GM23338 (cell line): ENCODE results near the gene MYH6. TPM values are rescaled to one million over a fixed set of nuclear protein-coding genes. Genes with fewer than 3 reads are reported as not detected.

Experiments
- ATAC-seq: fragments of 200-7000 bp; cut with Tn5 transposase; 3 replicates; pipeline ENCODE4 v1.9.1; 2020
- DNase-seq: peaks from one replicate; pipeline ENCODE4 v3.0.0-alpha.2; 2015; ENCODE audit warnings: low spot score
- H2AFZ ChIP-seq: fragments of 200-600 bp; sonication (generic); 2 replicates; pipeline ENCODE4 v1.8.0; 2016; ENCODE audit warnings: antibody characterized with exemption, mild to moderate bottlenecking, moderate library complexity
- H3F3A ChIP-seq: fragments of 200-600 bp; sonication (generic); replicated peaks from 2 replicates; pipeline ENCODE4 v1.8.0; 2017; ENCODE audit warnings: antibody characterized with exemption, mixed run types, low read depth
- H3K27ac ChIP-seq: fragments of 200-600 bp; sonication (generic); 2 replicates; pipeline ENCODE4 v1.6.1; 2016; ENCODE audit warnings: low read depth
- H3K27me3 ChIP-seq: fragments of 200-600 bp; sonication (generic); 2 replicates; pipeline ENCODE4 v1.8.0; 2016; ENCODE audit warnings: mild to moderate bottlenecking, mixed run types, moderate library complexity; ENCODE audit not compliant: insufficient read depth
- H3K36me3 ChIP-seq: fragments of 200-600 bp; sonication (generic); 2 replicates; pipeline ENCODE4 v1.8.0; 2016; ENCODE audit warnings: mild to moderate bottlenecking; ENCODE audit not compliant: insufficient read depth
- H3K4me1 ChIP-seq: fragments of 200-600 bp; sonication (generic); 2 replicates; pipeline ENCODE4 v1.8.0; 2016; ENCODE audit warnings: mild to moderate bottlenecking, moderate library complexity; ENCODE audit not compliant: insufficient read depth
- H3K4me2 ChIP-seq: fragments of 200-600 bp; sonication (generic); 2 replicates; pipeline ENCODE4 v1.7.1; 2017; ENCODE audit warnings: mixed run types
- H3K4me3 ChIP-seq: fragments of 200-600 bp; sonication (generic); 2 replicates; pipeline ENCODE4 v1.6.1; 2016; ENCODE audit warnings: mixed run types
- H3K79me2 ChIP-seq: fragments of 200-600 bp; sonication (generic); replicated peaks from 2 replicates; pipeline ENCODE4 v1.8.0; 2017; ENCODE audit warnings: mild to moderate bottlenecking; ENCODE audit not compliant: insufficient read depth
- H3K9me2 ChIP-seq: fragments of 200-600 bp; sonication (generic); 2 replicates; pipeline ENCODE4 v1.8.0; 2017; ENCODE audit not compliant: insufficient read depth
- H4K20me1 ChIP-seq: fragments of 200-600 bp; sonication (generic); replicated peaks from 2 replicates; pipeline ENCODE4 v1.8.0; 2017; ENCODE audit warnings: mild to moderate bottlenecking; ENCODE audit not compliant: insufficient read depth
- H3K27ac Mint-ChIP-seq: 2 replicates; pipeline ENCODE4 v1.8.0; 2020; ENCODE audit warnings: inconsistent platforms, mild to moderate bottlenecking, moderate library complexity, mixed read lengths
- H3K27me3 Mint-ChIP-seq: 3 replicates; pipeline ENCODE4 v1.8.0; 2022; ENCODE audit warnings: low read depth, mild to moderate bottlenecking, moderate library complexity, mixed read lengths, inconsistent platforms; ENCODE audit not compliant: insufficient read depth, poor library complexity
- H3K36me3 Mint-ChIP-seq: 3 replicates; pipeline ENCODE4 v1.8.0; 2021; ENCODE audit warnings: low read depth, mild to moderate bottlenecking, inconsistent platforms, moderate library complexity, mixed read lengths
- H3K4me1 Mint-ChIP-seq: 3 replicates; pipeline ENCODE4 v1.8.0; 2020; ENCODE audit warnings: mild to moderate bottlenecking, inconsistent platforms, mixed read lengths
- H3K4me3 Mint-ChIP-seq: 3 replicates; pipeline ENCODE4 v1.8.0; 2021; ENCODE audit warnings: moderate library complexity, mild to moderate bottlenecking, inconsistent platforms, mixed read lengths
- H3K9me3 Mint-ChIP-seq: 3 replicates; pipeline ENCODE4 v1.8.0; 2020; ENCODE audit warnings: moderate library complexity, mild to moderate bottlenecking, inconsistent platforms, mixed read lengths
- EZH2 ChIP-seq: fragments of 200-600 bp; sonication (generic); IDR thresholded peaks from one replicate; pipeline ENCODE4 v1.8.0; 2017; ENCODE audit warnings: antibody characterized with exemption, mild to moderate bottlenecking, low read depth; ENCODE audit not compliant: unreplicated experiment
- EZH2phosphoT487 ChIP-seq: fragments of 200-600 bp; sonication (generic); IDR thresholded peaks from one replicate; pipeline ENCODE4 v1.8.1; 2018; ENCODE audit warnings: antibody characterized with exemption; ENCODE audit not compliant: unreplicated experiment
- JUNB ChIP-seq: IDR thresholded peaks from one replicate; pipeline ENCODE4 v1.6.1; 2016; ENCODE audit warnings: antibody characterized with exemption; ENCODE audit not compliant: unreplicated experiment
- STAT1 ChIP-seq: IDR thresholded peaks from one replicate; pipeline ENCODE4 v1.6.1; 2016; ENCODE audit warnings: antibody characterized with exemption; ENCODE audit not compliant: unreplicated experiment
- polyA plus RNA-seq: library from polyadenylated mRNA; unstranded; fragments of >200 nt; fragmentation: Nextera tagmentation; extraction: Ambion mirVana; gene quantifications from 2 replicates; pipeline ENCODE4 v1.2.1, GENCODE V29; 2016
- total RNA-seq: library from RNA; depleted of rRNA; stranded (reverse); fragments of >200 nt; shearing (Covaris generic); gene quantifications from 2 replicates; pipeline ENCODE4 v1.2.3, GENCODE V29; 2014
- TF ChIP-seq, protein P1 (sequence below): fragments of 250-450 bp; sonication (Bioruptor Pico); IDR thresholded peaks from 2 replicates; pipeline ENCODE4 v1.5.0; 2020; ENCODE audit warnings: mild to moderate bottlenecking, moderate library complexity

Gene MYH6
- total and polyA plus RNA-seq, 2 experiments from 2014 or later, result 0.03 to 0.10 TPM

DNA sequence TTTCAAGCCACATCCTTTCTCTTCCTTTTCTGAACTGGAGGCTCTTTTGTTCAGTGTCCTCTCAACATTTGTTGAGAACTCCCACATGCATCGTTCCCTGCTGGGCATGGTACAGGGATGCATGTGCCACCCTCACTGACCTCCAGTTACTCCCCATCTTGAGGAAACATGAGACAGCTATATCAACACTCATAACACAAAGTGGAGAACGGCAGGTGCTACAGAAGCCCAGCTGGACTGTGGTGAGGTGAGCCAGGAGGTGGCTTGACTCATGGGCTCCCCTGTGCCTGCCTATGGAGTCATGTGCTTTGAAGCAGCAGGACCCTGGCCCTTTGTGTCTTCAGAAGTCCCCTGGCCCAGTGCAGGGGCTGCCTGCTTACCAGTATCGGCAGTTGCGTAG is 9.7 kb downstream of the MYH6 start (continued):
- TF ChIP-seq, protein P1, sequence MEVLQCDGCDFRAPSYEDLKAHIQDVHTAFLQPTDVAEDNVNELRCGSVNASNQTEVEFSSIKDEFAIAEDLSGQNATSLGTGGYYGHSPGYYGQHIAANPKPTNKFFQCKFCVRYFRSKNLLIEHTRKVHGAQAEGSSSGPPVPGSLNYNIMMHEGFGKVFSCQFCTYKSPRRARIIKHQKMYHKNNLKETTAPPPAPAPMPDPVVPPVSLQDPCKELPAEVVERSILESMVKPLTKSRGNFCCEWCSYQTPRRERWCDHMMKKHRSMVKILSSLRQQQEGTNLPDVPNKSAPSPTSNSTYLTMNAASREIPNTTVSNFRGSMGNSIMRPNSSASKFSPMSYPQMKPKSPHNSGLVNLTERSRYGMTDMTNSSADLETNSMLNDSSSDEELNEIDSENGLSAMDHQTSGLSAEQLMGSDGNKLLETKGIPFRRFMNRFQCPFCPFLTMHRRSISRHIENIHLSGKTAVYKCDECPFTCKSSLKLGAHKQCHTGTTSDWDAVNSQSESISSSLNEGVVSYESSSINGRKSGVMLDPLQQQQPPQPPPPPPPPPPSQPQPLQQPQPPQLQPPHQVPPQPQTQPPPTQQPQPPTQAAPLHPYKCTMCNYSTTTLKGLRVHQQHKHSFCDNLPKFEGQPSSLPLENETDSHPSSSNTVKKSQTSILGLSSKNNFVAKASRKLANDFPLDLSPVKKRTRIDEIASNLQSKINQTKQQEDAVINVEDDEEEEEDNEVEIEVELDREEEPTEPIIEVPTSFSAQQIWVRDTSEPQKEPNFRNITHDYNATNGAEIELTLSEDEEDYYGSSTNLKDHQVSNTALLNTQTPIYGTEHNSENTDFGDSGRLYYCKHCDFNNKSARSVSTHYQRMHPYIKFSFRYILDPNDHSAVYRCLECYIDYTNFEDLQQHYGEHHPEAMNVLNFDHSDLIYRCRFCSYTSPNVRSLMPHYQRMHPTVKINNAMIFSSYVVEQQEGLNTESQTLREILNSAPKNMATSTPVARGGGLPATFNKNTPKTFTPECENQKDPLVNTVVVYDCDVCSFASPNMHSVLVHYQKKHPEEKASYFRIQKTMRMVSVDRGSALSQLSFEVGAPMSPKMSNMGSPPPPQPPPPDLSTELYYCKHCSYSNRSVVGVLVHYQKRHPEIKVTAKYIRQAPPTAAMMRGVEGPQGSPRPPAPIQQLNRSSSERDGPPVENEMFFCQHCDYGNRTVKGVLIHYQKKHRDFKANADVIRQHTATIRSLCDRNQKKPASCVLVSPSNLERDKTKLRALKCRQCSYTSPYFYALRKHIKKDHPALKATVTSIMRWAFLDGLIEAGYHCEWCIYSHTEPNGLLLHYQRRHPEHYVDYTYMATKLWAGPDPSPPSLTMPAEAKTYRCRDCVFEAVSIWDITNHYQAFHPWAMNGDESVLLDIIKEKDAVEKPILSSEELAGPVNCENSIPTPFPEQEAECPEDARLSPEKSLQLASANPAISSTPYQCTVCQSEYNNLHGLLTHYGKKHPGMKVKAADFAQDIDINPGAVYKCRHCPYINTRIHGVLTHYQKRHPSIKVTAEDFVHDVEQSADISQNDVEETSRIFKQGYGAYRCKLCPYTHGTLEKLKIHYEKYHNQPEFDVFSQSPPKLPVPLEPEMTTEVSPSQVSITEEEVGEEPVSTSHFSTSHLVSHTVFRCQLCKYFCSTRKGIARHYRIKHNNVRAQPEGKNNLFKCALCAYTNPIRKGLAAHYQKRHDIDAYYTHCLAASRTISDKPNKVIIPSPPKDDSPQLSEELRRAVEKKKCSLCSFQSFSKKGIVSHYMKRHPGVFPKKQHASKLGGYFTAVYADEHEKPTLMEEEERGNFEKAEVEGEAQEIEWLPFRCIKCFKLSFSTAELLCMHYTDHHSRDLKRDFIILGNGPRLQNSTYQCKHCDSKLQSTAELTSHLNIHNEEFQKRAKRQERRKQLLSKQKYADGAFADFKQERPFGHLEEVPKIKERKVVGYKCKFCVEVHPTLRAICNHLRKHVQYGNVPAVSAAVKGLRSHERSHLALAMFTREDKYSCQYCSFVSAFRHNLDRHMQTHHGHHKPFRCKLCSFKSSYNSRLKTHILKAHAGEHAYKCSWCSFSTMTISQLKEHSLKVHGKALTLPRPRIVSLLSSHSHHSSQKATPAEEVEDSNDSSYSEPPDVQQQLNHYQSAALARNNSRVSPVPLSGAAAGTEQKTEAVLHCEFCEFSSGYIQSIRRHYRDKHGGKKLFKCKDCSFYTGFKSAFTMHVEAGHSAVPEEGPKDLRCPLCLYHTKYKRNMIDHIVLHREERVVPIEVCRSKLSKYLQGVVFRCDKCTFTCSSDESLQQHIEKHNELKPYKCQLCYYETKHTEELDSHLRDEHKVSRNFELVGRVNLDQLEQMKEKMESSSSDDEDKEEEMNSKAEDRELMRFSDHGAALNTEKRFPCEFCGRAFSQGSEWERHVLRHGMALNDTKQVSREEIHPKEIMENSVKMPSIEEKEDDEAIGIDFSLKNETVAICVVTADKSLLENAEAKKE, result no peak
- no peak for TF ChIP-seq EZH2

DNA sequence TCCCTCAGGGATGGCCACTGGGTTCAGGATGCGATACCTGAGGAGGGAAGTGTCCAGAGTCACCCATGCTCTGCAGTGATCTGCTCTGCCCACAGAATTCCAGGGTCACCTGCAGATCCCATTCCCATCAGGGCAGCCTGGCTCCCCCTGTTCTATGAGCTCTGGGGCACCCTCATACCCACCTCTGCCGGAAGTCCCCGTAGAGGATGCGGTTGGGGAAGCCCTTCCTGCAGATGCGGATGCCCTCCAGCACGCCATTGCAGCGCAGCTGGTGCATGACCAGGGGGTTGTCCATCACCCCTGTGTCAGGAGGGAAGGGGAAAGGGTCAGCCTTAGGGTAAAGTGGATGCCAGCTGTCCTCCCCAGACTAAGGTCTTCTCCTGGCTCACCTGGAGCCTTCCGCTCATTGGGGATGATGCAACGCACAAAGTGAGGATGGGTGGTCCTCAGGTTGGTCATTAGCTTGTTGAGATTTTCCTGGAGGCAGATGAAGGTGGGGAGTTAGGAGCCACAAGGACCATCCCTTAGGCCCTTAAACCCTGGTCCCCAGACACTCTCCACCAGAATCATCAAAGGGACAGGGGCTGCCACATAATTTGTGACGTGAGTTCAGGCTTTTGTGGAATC is 11.2 kb downstream of the MYH6 start:
- H3K4me2 ChIP-seq, result no peak overlapping the region
- no peaks in the 10 kb centered on the region for H4K20me1 ChIP-seq
- H3K4me1 ChIP-seq, result peaks cover 6% of the 10 kb centered on the region; the same call in 1 of the 2 replicates
- Mint-ChIP-seq H3K27me3 (peaks cover 7% of the 10 kb centered on the region), H3K36me3 (no peaks in the 10 kb centered on the region; the same call in 2 of the 3 replicates), H3K27ac (no peak overlapping the region), H3K4me1 (peaks cover 6% of the 10 kb centered on the region), H3K4me3 (no peak overlapping the region), H3K9me3 (peaks cover 3% of the 10 kb centered on the region; the same call in 1 of the 3 replicates)
- H3K9me2 ChIP-seq, result peaks cover 9% of the 10 kb centered on the region; the same call in 1 of the 2 replicates
- H3K4me3 ChIP-seq, result no peak overlapping the region
- no peaks in the 10 kb centered on the region for H3K27me3 ChIP-seq
- H3F3A ChIP-seq, result no peaks in the 10 kb centered on the region
- DNase-seq, result no peak
- no peak overlapping the region for H3K27ac ChIP-seq
- no peaks in the 10 kb centered on the region for H3K36me3 ChIP-seq
- H3K79me2 ChIP-seq, result no peaks in the 10 kb centered on the region
- no peak overlapping the region for H2AFZ ChIP-seq
- no peak for ATAC-seq
- no peak for TF ChIP-seq EZH2
- TF ChIP-seq EZH2phosphoT487, result no peak
- TF ChIP-seq STAT1, result no peak
- TF ChIP-seq, protein P1, result no peak
- TF ChIP-seq JUNB, result no peak
